GM23248 (cell line): ENCODE measurements around the gene BCL2L13.

Experiments used
- EZH2 ChIP-seq: fragments of 200-600 bp; sonication (generic); IDR thresholded peaks from 2 replicates; pipeline ENCODE4 v1.6.1; 2018; ENCODE audit warnings: antibody characterized with exemption, mild to moderate bottlenecking; ENCODE audit not compliant: insufficient read depth, poor library complexity, severe bottlenecking
- EZH2phosphoT487 ChIP-seq: fragments of 200-600 bp; sonication (generic); IDR thresholded peaks from 2 replicates; pipeline ENCODE4 v1.6.1; 2018; ENCODE audit warnings: antibody characterized with exemption, moderate library complexity, mild to moderate bottlenecking, low read depth; ENCODE audit not compliant: insufficient read depth

GRCh38 chr22:17751596-17751995, 113.0 kb downstream of the BCL2L13 start:
- TF ChIP-seq EZH2 (no peak), EZH2phosphoT487 (no peak)
